ENCODE data around the gene PLOD2. TPM values are rescaled to one million over a fixed set of nuclear protein-coding genes. Genes with fewer than 3 reads are reported as not detected.

PLOD2 gene
- total RNA-seq, 2 experiments from 2014 or later, result not detected

GRCh38 chr3:146164506-146164905 lies 3.5 kb upstream of the PLOD2 start:
- ATAC-seq (ENCODE audit: poor library complexity) (no peak), DNase-seq (no peak)
- no peak for TF ChIP-seq CTCF (IDR thresholded peaks at IDR 0.05)
- CTCF ChIA-PET, result no interaction called here
- Histone ChIP-seq H3K4me3 (ENCODE audit: low read length) (no peak overlapping the region), H3K27me3 (ENCODE audit: control insufficient read depth in 1 of 2, insufficient read depth in 2 of 2, low read length in 2 of 2) (peaks cover 16 to 35% of the 10 kb centered on the region in 2 experiments), H3K9me3 (ENCODE audit: control insufficient read depth in 1 of 2, insufficient read depth in 1 of 2, low read length in 2 of 2) (peaks cover 0 to 5% of the 10 kb centered on the region in 2 experiments), H3K27ac (ENCODE audit: low read depth in 1 of 2, low read length in 2 of 2) (no peak overlapping the region), H3K4me1 (ENCODE audit: insufficient read depth, low read length) (peaks cover 12% of the 10 kb centered on the region), H3K36me3 (ENCODE audit: insufficient read depth, low read length) (no peaks in the 10 kb centered on the region)
- H3K4me3 Mint-ChIP-seq, result no peak overlapping the region
- H3K4me1 Mint-ChIP-seq (ENCODE audit: low read depth), result peaks cover 8% of the 10 kb centered on the region
- H3K36me3 Mint-ChIP-seq (ENCODE audit: low read depth), result no peaks in the 10 kb centered on the region
- POLR2A ChIA-PET, result no interaction called here
- H3K27ac Mint-ChIP-seq, result no peak overlapping the region
- intact Hi-C loops (cut with DNase I, micrococcal nuclease), result no loop called here
- peaks cover 35% of the 10 kb centered on the region for H3K27me3 Mint-ChIP-seq
- no peaks in the 10 kb centered on the region for H3K9me3 Mint-ChIP-seq

- ChIA-PET CTCF (no interaction called here), POLR2A (no interaction called here)
- peaks cover 0 to 5% of the 10 kb centered on the region in 2 experiments for H3K9me3 ChIP-seq (ENCODE audit: control insufficient read depth in 1 of 2, insufficient read depth in 1 of 2, low read length in 2 of 2)
- Mint-ChIP-seq H3K27me3 (peaks cover 38% of the 10 kb centered on the region), H3K36me3 (ENCODE audit: low read depth) (no peaks in the 10 kb centered on the region), H3K4me1 (ENCODE audit: low read depth) (peaks cover 8% of the 10 kb centered on the region), H3K9me3 (no peaks in the 10 kb centered on the region), H3K27ac (no peak overlapping the region), H3K4me3 (no peak overlapping the region)
- no peaks in the 10 kb centered on the region for H3K36me3 ChIP-seq (ENCODE audit: insufficient read depth, low read length)
- peaks cover 12% of the 10 kb centered on the region for H3K4me1 ChIP-seq (ENCODE audit: insufficient read depth, low read length)
- no peak for DNase-seq
- H3K27ac ChIP-seq (ENCODE audit: low read depth in 1 of 2, low read length in 2 of 2), result no peak overlapping the region
- no peak for ATAC-seq (ENCODE audit: poor library complexity)
- H3K4me3 ChIP-seq (ENCODE audit: low read length), result no peak overlapping the region
- TF ChIP-seq CTCF (IDR thresholded peaks at IDR 0.05), result no peak
- H3K27me3 ChIP-seq (ENCODE audit: control insufficient read depth in 1 of 2, insufficient read depth in 2 of 2, low read length in 2 of 2), result peaks cover 16 to 39% of the 10 kb centered on the region in 2 experiments
- intact Hi-C loops (cut with DNase I, micrococcal nuclease), result no loop called here
These were observed 3.1 kb upstream of the PLOD2 start for GRCh38 chr3:146164071-146164470.

- H3K4me1 Mint-ChIP-seq (ENCODE audit: low read depth), result peaks cover 8% of the 10 kb centered on the region
- no peak for TF ChIP-seq CTCF (IDR thresholded peaks at IDR 0.05)
- no peaks in the 10 kb centered on the region for H3K9me3 Mint-ChIP-seq
- no peaks in the 10 kb centered on the region for H3K36me3 Mint-ChIP-seq (ENCODE audit: low read depth)
- H3K27ac Mint-ChIP-seq, result no peak overlapping the region
- POLR2A ChIA-PET, result no interaction called here
- no peak for ATAC-seq (ENCODE audit: poor library complexity)
- DNase-seq, result no peak
- H3K4me3 Mint-ChIP-seq, result no peak overlapping the region
- H3K4me1 ChIP-seq (ENCODE audit: insufficient read depth, low read length), result peaks cover 12% of the 10 kb centered on the region
- H3K36me3 ChIP-seq (ENCODE audit: insufficient read depth, low read length), result no peaks in the 10 kb centered on the region
- H3K27ac ChIP-seq (ENCODE audit: low read depth in 1 of 2, low read length in 2 of 2), result no peak overlapping the region
- CTCF ChIA-PET, result no interaction called here
- H3K4me3 ChIP-seq (ENCODE audit: low read length), result no peak overlapping the region
- peaks cover 43% of the 10 kb centered on the region for H3K27me3 Mint-ChIP-seq
- H3K27me3 ChIP-seq (ENCODE audit: control insufficient read depth in 1 of 2, insufficient read depth in 2 of 2, low read length in 2 of 2), result peaks cover 16 to 41% of the 10 kb centered on the region in 2 experiments
- H3K9me3 ChIP-seq (ENCODE audit: control insufficient read depth in 1 of 2, insufficient read depth in 1 of 2, low read length in 2 of 2), result peaks cover 0 to 5% of the 10 kb centered on the region in 2 experiments
- intact Hi-C loops (cut with DNase I, micrococcal nuclease), result no loop called here
These were observed 2.6 kb upstream of the PLOD2 start for GRCh38 chr3:146163584-146163983.
